ENCODE data around the gene RAI1. TPM values are rescaled to one million over a fixed set of nuclear protein-coding genes. Genes with fewer than 3 reads are reported as not detected.

RAI1 gene
- polyA plus RNA-seq, 1 donor, result 17.8 TPM

- no peak for DNase-seq (ENCODE audit: low read depth)
Observed at GRCh38 chr17:17767154-17767869, 86.1 kb downstream of the RAI1 start.

DNA sequence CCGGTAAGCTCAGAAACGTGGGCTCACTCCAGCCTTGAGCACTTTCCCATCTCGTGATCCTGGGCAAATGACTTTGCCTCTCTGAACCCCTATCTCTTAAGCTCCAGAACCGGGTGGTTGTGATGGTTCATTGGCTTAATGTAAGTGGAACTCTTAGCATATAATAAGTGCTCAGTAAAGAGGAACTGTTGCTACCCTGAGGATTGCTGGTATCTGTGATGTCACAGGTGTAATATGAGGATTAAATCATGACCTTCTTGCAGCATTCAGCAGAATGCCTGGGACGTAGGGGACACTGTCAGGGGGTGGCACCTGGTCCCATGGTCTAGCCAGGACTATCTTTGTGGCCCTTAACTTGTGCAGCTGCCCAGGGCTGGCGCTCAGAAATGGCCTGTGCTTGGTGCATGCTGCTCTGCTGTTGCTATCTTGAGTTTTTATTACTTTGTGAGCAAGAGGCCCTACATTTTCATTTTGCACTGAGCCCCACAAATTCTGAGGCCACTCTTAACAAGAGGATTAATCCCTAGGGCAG lies 86.7 kb downstream of the RAI1 start:
- DNase-seq (ENCODE audit: low read depth), result no peak

- DNase-seq (ENCODE audit: low read depth), result no peak
Observed at GRCh38 chr17:17768424-17769088, 87.3 kb downstream of the RAI1 start.

- DNase-seq (ENCODE audit: low read depth), result no peak
Observed at GRCh38 chr17:17769869-17770631, 88.8 kb downstream of the RAI1 start.

GRCh38 chr17:17770632-17771044 lies 89.4 kb downstream of the RAI1 start:
- no peak for DNase-seq (ENCODE audit: low read depth)

DNA sequence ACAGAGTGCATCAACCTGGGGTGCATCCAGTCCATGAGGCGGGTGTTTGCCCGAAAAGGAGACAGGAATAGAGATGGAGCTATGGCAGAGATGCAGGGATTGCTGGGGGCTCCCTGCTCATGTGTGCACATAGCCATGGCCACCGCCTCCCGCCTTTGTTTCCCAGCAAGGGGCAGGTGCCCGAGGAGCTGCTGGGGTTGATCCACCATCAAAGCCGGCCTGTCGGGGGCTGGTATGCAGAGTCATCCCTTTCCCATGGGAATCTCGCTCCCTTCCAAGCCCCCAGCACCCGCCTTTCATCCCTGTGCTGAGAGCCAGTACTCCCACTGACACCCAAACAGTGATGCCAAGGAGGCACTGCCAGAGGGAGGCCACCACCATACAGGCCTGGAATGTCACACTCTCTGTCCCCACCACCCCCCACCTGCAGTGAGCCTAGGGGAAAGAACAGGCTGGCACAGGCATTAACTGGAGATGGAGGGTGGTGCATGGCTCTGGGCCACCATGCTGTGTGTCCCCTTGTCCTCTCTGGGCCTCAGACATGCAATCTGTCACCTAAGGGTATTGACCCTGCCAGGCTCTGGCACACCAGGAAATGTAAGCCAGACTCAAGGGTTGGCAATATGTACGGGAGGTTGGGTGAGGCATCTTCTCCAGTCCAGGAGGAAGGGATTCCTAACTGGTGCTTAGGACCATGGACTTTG lies 90.4 kb downstream of the RAI1 start:
- DNase-seq (ENCODE audit: low read depth), result no peak

DNA sequence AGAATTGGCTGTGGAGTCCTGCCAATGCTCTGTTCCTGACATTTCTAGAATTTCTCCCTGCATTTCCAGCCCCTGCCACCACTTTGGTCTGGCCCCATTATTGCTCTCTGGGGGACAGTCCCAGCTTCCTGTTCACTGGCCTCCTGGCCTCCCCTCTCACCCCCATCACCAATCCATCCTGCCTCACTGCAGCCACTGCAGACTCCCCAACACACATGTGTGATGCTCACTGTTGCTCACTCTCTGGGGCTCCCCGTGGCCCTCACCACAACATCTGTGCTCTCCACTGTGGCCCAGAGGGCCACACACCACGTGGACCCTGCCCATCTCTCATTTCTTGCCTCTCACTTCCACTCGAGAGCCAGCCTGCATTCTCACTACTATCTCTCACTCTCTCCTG lies 91.0 kb downstream of the RAI1 start:
- DNase-seq (ENCODE audit: low read depth), result no peak

DNA sequence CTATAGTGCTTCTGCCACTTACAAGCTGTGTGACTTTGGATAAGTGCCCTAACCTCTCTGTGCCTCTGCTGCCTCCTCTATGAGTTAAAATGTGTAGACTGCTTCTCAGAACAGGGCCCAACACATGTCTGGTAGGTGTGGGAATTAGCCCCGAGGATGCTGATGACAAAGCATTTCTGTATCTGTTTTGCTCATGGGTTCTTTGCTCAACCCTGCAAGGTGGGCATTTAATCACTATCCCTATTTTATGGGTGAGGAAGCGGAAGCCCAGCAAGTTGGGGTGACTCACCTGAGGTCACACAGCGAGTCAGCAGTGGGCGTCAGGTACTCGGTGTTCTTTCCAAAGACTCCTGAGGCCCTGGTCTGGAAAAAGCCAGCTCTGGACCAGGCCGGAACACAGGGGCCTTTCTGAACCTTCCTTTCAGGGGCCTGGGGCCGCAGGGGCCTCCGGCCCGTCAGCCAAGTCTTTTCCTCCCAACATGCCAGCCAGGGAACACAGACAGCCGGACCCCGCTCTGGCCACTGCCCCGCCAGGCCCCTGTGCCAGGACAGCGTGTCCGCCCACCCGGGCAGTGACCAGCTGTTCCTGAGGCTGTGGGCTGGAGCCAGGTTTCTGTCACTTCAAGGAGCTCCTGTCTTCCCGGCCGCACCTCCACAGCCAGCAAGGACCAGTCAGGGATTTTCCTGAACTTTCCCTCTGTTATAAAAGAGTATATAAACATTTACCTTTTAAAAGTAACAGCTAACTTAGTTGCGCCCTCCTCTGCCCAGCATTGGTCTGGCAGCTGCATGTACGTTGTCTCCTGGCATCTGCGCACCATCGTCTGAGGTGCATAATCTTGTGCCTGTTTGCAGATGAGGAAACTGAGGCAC lies 93.0 kb downstream of the RAI1 start:
- DNase-seq (ENCODE audit: low read depth), result no peak

DNA sequence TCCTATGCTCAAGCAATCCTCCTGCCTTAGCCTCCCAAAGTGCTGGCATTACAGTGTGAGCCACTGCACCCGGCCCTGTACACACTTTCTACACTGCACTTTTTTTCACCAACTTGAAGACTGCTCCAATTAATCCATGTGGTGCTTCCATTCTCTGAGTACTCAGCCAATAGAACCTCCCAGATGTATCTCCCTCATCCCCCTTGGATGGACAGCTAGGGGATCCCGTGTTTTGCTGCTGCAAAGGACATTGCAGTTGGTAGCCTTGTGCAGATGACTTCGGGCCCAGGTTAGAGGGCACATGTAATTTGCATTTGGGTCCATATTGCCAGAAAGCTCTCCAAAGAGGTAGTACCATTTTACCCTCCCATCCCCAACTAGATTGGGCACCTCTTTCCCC lies 95.6 kb downstream of the RAI1 start:
- no peak for DNase-seq (ENCODE audit: low read depth)

DNA sequence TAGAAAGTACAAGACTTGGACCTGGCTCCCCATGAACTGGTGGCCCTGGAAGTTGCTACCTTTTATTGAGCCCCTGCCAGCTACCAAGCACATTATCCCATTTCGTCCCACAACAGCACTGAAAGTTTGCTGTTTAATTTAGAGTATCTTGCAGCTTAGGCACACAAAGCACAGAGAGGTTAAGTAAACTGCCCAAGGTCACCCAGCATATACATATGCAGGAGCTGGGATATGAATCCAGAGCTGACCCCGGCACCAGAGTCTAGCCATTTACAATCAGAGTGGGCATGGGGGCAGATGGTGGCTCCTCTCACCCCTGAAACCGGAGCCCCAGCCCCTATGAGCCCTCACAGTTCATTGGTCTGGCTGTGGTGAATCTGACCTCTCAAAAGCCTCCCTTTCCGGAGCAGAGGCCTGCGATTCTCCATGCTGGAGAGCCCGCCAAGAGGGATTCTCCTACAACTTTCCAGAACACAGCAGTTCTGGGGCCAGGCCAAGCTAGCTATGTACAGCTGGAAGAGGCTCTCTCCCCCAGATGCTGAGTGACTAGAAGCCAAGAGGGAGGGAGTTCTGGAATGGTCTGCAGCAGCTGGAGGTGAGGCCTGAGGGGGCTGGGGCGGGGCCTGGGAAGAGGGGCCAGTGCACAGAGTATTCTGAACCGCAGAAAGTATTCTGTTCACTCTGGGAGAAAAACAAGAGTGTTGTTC lies 97.2 kb downstream of the RAI1 start:
- peak; percentile 99 for DNase-seq (ENCODE audit: low read depth)

DNA sequence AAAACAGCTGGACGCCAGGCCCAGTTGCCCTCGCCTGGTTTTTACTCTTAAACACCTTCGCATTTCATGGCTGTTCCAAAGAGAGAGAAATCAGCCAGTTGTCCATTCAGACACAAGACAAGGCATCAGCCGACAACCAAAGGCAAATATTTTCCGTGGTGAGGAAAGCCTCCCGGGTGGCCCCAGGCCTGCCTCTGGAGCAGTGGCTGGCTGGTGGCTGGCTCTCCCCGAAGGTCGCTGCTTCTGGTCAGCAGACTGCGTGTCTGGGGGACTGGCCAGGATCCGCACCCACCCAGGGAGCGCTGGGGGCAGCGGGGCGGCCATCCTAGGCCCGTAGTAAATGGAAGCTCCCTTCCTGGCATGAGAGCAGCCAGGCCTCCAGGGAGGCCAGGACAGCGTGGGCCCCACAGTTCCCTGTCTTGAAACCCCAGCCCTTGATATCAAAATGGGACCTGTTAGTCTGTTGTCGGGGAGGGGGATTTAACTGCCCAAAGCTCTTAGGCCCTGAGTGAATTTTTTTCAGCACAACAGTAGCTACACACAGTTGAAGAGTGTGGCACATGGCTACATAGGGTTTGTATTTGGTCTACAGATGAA lies 97.9 kb downstream of the RAI1 start:
- DNase-seq (ENCODE audit: low read depth), result no peak

GRCh38 chr17:17780922-17781590 lies 99.8 kb downstream of the RAI1 start:
- no peak for DNase-seq (ENCODE audit: low read depth)

GRCh38 chr17:17781591-17782496 lies 100.6 kb downstream of the RAI1 start:
- DNase-seq (ENCODE audit: low read depth), result no peak

- no peak for DNase-seq (ENCODE audit: low read depth)
Observed at GRCh38 chr17:17782523-17783115, 101.4 kb downstream of the RAI1 start.

- no peak for DNase-seq (ENCODE audit: low read depth)
Observed at GRCh38 chr17:17783116-17783824, 102.0 kb downstream of the RAI1 start.

- no peak for DNase-seq (ENCODE audit: low read depth)
Observed at GRCh38 chr17:17783825-17784656, 102.8 kb downstream of the RAI1 start.
